Omental fat pad (tissue), 4 donors: ENCODE data around the gene KRT10. TPM values are rescaled to one million over a fixed set of nuclear protein-coding genes. Genes with fewer than 3 reads are reported as not detected.

ENCODE experiments used
- ATAC-seq: fragments of 150-250 bp; one replicate; pipeline ENCODE4 v1.9.1; 2016; ENCODE audit warnings: mild to moderate bottlenecking, moderate library complexity; ENCODE audit not compliant: low FRiP score
- DNase-seq: peaks from one replicate; pipeline ENCODE4 v3.0.0-alpha.2; 2019; ENCODE audit warnings: low spot score
- total RNA-seq, 4 donors: library from RNA; depleted of rRNA; stranded (reverse); fragments of >200 nt; gene quantifications; one replicate each; pipeline ENCODE4 v1.1.0, GENCODE V29; 2016
- TF ChIP-seq, protein P1 (sequence below), 3 donors: fragments of 450-650 bp; IDR thresholded peaks; one replicate each; pipeline ENCODE4 v1.5.1; 2016 to 2017; ENCODE audit warnings: antibody characterized with exemption in 3 of 3, mild to moderate bottlenecking in 3 of 3, moderate library complexity in 2 of 3

KRT10 gene
- total RNA-seq, 4 donors from 2014 or later = 4.4 to 17.5 (median 10.8) TPM

- DNase-seq = no peak
These were observed 11.5 kb upstream of the KRT10 start for GRCh38 chr17:40833882-40834281.

GRCh38 chr17:40832840-40833239 lies 10.4 kb upstream of the KRT10 start:
- DNase-seq (no peak), ATAC-seq (no peak)
- TF ChIP-seq, protein P1, sequence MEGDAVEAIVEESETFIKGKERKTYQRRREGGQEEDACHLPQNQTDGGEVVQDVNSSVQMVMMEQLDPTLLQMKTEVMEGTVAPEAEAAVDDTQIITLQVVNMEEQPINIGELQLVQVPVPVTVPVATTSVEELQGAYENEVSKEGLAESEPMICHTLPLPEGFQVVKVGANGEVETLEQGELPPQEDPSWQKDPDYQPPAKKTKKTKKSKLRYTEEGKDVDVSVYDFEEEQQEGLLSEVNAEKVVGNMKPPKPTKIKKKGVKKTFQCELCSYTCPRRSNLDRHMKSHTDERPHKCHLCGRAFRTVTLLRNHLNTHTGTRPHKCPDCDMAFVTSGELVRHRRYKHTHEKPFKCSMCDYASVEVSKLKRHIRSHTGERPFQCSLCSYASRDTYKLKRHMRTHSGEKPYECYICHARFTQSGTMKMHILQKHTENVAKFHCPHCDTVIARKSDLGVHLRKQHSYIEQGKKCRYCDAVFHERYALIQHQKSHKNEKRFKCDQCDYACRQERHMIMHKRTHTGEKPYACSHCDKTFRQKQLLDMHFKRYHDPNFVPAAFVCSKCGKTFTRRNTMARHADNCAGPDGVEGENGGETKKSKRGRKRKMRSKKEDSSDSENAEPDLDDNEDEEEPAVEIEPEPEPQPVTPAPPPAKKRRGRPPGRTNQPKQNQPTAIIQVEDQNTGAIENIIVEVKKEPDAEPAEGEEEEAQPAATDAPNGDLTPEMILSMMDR (IDR thresholded peaks at IDR 0.05) = no peak

More at GRCh38 chr17:40833882-40834281, 11.5 kb upstream of the KRT10 start:
- TF ChIP-seq, protein P1 (IDR thresholded peaks at IDR 0.05) = no peak
- no peak for ATAC-seq

GRCh38 chr17:40830085-40830776 lies 7.8 kb upstream of the KRT10 start:
- DNase-seq (no peak), ATAC-seq (no peak)
- TF ChIP-seq, protein P1 (IDR thresholded peaks at IDR 0.05) = no peak

DNA sequence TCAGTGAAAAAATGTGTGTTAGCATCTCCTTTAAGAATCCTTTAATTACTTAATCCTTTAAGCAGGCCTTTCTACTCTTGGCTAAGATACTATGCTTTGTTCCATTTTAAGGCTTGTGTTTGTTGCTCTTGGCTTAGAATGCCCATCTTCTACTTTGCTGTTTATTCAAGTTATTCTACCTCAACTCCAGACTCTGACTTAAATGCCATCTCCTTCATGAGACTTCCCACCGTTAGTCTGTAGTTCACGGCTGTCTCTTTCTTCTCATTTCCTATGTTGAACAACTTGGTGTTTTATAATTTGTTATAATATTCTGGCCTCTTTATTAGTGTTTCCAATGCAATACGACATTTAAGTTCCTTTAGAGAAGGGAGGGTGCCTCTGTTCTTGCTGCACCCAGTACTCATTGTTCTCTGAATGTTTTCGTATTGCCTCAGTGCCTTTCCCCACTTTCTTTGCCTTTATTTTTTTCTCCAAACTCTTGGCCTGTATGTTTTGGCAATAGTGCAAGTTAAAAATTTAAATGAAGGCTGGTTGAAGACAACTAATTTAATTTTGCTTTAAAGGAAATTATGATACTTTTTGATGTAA lies 6.1 kb upstream of the KRT10 start:
- TF ChIP-seq, protein P1 (IDR thresholded peaks at IDR 0.05) = no peak
- no peak for ATAC-seq
- no peak for DNase-seq

DNA sequence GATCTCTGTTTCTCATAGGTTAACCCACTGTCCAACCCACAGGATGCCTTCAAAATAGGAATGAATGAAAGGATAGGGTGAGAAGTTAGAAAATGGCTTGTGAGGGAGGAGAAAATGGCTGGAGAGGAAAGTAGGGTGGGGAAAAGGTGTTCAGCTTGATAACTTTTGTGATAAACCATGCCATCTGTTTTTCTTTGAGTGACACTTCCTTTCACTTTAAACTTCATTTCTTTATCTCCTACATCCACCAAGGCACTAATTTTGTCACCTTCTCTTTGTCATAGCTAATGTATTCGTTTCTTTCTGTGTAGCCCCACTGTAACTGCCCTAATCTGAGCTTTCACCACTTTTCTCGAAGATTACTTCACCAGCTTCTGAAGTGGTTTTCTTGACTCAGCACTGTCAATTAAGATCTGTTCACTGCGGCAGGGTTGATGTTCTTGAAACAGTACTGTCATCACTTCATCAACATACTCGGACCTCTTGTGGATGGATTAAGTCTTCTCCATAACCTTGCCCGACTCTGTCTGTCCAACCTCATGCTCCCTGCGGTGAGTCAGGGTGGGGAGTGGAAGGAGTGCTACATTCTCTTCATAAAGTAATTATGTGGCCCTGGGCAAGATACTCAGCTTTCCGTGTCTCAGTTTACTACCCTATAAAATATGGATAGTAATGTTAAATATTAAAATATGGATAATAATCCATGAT lies 5.5 kb upstream of the KRT10 start:
- ATAC-seq = no peak
- no peak for DNase-seq
- TF ChIP-seq, protein P1 (IDR thresholded peaks at IDR 0.05) = no peak

GRCh38 chr17:40825599-40825998 lies 3.2 kb upstream of the KRT10 start:
- DNase-seq (no peak), ATAC-seq (no peak)
- TF ChIP-seq, protein P1 (IDR thresholded peaks at IDR 0.05) = no peak
